Activated CD4-positive, CD25-positive, alpha-beta regulatory T cell treated with anti-CD3 and anti-CD28 coated beads, Interleukin-2, amount 50 U/mL, for 16 hours (primary cell): ENCODE results near the gene CA6.
"Not testable (repeated sequence)": the region's sequence is repeated elsewhere in the genome, so short reads cannot be mapped to it uniquely, and the experiment has no call there.

Experiments used
- DNase-seq: peaks from one replicate; pipeline ENCODE4 v3.0.0-alpha.2; 2020; ENCODE audit warnings: low read depth, low spot score

CA6 gene

DNA sequence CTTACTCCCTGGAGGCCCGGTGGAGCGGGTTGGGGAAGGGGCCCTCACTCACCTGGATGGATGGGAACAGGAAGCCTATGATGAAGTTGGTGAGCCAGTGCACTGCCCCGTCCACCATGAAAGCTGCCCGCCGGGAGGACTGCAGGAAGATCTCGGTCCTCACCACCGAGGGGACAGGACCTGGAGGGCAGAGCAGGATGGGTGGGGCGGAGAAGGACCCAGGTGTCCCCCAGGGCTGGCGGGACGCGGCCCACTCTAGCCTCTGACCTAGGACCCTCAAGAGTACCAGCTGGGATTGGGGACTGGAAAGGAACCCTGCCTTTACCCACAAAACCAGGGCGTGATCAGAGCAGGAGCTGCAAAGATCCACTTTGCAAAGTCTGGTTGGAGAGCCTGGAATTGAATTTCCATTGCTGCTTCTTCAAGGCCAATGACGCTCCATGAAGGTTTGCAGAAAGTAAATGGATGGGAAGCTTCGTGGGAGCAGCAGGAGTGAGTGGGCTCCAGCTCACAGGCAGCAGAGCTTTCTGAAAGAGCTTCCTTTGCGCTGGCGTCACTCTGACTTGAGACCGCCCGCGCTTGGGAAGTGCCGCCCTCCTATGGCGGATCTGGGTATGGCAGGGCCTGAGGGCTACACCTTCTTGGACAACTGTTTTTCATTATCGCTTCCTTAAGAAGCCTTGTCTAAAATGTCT is 59.2 kb downstream of the CA6 start:
- peak; percentile 62 for DNase-seq

DNA sequence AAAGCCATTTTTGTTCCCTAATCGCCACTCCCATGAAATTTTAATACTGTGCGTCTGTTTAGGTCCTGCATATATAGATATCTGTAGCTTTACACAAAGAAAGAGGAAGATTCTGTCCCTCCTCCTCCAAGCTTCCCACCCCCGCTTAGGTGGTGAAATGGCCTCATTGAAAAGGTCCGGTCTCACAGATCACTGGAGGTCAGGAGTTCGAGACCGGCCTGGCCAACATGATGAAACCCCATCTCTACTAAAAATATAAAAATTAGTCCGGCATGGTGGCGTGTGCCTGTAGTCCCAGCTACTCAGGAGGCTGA is 59.7 kb downstream of the CA6 start:
- no peak for DNase-seq

DNA sequence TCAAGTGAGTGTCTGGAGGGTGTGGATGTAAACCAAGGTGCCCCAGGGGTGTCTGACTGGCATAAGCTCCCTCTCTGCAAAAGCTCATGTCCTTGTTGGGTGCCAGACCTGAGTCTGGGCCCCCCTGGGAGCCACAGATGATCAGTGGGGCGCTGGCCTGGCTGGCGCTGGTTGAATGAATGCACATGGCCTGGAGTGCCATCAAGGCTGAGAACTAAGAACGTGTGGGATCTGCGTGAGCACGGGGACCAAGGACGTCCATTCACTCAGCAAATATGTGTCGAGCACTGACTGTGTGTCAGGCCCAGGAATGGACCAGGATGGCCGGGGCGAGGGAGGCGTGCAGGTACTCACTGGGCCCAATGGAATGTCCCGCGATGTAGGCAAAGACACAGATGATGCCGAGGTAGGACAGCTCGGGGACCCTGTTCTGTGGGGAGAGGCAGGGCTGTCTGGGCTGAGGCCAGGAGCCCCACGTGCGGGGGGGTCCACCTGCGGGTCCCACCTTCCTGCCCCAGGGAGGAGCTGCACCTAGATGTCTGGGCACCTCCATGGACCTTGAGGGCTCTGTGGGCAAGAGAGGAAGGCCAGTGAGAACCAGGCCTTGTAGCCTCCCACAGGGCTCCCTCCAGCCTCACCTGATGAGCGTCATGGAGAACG is 61.4 kb downstream of the CA6 start:
- DNase-seq = no peak

DNA sequence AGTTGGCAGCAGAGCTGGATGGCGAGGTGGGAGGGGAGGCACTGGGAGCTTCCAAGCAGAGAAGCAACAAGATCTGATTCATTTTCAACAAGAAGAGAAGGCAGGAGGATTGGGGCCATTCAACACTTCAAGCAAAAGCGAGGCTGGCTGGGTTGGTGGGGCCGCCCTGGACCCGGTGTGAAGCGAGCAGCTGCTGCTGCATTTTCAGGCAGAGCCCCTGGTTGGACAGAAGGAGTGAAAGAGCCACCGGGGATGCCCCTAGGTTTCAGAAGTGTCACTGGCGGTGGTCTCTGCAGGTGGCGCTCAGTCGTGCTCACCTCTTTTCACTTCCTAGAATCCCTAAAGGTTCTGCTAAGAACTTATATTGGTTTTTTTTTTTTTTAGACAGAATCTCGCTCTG is 62.6 kb downstream of the CA6 start:
- no peak for DNase-seq

DNA sequence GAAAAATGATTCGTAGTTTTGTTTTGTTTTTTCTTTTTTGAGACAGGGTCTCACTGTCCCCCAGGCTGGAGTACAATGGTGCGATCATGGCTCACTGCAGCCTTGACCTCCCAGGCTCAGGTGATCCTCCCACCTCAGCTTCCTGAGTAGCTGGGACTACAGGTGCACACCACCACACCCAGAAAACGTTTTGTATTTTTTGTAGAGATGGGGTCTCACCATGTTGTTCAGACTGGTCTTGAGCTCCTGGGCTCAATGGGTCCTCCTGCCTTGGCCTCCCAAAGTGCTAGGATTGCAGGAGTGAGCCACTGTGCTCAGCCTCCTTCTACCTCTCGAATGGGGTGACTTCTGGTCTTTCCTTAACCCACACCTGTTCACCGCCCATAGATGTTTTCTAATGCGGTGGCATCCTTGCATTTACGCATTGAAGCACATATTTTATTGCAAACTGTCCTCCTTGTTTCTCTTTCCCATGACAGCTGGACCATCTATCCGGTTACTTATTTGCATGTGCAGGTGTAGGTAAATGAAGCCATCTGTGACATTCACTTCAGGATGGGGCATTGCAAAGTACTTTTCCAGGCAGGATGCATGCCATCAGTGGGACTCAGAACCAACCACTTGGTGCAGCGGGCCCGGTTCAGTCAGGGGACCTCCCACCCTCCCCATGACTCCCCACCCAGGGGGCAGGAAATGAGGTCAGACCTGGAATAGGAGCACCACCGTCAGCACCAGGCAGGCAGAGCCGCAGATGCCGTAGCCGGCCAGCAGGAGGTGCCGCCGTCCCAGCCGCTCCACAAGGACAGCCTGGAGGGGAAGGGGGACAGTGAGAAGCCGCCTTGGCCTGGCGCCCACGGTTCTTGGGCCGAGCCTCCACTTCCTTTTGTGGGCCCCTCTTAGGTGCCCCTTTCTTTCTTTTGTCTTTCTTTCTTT is 64.0 kb downstream of the CA6 start:
- no peak for DNase-seq

DNA sequence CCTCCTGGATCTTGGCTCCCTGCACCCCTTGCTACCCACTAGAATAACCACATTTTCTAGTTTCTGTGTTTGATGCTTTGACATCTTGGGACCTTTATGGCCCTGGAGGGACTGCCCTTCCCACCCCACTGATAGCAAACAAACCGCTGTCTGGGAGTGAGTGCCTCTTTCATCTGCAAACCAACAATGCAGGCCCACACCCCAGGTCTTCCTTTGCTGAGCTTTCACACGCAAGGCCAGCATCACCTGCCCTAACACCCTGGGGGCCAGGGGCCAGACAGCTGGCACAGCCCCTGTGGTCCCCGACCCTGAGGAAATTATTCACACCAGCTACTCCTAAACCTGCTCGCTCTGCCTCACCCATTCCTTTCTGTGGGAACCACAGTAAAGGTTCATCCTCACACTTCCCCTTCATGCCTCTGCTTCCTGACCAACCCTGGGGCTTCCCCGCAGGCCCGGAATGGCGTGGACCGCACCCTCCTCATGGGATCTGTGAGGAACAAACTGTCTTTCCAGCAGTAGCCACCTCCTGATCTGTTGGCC is 65.2 kb downstream of the CA6 start:
- DNase-seq = no peak

DNA sequence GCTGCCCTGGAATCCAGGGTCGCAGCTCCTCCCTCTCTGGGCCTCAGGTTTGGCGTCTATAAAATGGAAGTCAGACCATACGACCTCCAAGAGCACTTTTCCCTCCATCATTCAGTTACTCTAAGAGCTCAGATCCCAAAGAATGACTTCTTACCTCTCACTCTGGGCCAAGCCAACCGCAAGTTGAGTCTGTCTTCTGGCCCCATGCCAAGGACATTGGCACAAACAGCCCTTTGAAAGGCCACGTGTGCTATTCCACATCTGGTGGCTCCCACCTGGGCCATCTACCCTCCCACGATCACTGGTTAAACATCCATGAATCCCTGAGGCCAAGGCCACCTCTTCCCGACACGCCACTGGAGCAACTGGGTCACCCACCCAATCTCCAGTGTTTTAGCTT is 68.2 kb downstream of the CA6 start:
- no peak for DNase-seq

DNA sequence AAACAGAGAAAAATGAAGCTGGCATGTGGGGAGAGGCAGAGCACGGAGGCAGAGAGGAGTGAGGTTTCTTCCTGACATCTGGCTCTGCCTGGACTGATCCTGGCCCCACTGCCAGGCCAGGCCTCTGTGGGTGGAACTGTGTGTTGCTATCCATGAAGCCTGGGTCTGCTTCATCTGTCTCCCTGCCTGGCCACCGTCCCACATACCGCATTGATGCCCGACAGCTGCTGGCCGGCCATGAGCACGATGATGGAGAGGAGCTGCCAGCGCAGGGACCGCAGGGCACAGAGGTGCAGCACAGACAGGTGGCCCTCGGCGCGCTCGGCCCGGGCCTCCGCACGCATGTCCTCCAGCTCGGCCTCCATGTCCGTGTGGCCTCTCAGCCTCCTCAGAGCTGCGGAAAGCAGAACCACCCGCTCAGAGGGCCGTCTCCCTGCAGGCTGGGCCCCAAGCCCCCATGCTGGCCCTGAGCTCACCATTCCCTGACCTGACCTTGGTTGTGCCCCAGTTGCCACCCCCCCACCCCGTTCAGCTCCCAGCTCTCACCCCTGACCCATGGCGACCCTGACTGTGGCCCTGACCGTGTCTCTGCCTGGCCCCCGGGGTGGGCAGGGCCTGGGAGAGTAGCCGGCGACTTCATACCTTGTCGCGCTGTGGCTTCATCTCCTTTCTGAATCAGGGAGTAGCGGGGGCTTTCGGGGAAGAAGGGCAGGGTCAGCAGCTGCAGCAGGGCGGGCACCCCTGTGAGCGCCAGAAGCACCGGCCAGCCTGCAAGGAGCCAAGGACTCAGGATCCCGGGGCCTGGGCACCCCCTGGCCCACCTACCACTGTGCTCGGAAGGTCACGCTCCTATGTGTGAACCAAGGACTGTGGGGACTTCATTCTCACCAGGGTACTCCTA is 69.1 kb downstream of the CA6 start:
- DNase-seq = no peak

DNA sequence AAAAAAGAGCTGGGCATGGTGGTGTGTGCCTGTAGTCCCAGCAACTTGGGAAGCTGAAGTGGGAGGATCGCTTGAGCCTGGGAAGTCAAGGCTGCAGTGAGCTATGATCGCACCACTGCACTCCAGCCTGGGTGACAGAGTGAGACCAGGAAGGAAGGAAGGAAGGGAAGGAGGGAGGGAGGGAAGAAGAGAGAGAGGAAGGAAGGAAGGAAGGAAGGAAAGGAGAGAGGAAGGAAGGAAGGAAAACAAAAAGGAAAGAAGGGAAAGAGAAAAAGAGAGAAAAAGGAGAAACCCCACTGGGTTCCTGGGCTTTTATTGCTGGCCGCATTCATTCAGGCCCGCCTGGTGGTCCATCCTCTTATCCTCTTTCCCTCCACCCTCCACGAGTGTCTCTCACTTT is 70.8 kb downstream of the CA6 start:
- DNase-seq = no peak

DNA sequence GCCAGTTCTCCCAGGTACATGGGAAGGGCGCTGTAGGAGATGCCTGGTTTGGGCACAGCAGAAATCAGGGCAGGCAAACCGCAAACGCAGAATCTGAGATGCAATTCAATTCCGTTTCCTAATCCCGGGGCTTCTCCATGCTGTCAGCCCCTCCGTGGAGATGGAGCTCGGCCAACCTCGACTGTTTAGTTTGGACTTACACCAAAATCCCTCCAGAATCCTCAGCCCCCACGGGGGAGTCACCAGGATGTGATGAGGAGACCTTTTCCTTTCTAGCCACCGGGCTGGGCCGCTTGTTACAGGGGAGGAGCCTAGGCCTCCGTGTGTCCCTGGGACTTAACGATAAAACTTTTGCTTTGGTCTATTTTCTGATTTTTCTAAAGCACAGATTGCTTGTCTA is 72.7 kb downstream of the CA6 start:
- DNase-seq = no peak

DNA sequence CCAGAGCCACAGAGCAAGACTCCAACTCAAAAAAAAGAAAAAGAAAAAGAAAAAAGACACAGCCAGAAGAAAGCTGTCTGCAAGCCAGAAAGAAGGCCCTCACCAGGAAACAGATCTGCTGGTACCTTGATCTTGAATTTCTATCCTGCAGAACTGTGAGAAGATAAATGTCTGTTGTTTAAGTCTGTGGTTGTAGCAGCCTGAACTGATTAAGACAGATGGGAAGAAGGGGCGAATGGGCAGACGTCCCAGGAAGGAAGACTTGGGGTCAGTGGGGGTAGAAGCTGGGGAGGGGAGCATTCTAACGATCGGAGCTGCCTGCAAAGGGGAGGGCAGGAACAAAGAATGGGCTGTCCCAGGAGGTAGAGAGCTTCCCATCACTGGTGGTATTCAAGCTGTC is 74.2 kb downstream of the CA6 start:
- no peak for DNase-seq

DNA sequence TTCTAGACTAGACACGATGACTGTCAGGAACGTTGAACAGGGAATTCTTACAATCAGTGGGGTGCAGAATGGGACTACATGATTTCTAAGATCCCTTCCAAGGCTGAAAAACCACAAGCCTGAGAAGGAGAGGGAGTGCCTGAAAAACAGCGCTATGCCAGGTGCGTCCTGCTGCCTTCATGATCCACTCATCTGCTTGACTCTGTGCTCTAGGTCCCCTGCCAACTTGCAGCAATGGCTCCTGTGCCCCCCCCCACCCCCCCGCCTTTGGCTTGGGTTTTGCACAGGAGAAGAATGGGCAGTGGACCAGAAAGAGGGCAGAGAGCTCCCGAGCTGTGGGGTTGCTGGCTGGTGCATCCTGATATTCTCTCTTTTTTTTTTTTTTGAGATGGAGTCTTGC is 74.6 kb downstream of the CA6 start:
- DNase-seq = no peak

DNA sequence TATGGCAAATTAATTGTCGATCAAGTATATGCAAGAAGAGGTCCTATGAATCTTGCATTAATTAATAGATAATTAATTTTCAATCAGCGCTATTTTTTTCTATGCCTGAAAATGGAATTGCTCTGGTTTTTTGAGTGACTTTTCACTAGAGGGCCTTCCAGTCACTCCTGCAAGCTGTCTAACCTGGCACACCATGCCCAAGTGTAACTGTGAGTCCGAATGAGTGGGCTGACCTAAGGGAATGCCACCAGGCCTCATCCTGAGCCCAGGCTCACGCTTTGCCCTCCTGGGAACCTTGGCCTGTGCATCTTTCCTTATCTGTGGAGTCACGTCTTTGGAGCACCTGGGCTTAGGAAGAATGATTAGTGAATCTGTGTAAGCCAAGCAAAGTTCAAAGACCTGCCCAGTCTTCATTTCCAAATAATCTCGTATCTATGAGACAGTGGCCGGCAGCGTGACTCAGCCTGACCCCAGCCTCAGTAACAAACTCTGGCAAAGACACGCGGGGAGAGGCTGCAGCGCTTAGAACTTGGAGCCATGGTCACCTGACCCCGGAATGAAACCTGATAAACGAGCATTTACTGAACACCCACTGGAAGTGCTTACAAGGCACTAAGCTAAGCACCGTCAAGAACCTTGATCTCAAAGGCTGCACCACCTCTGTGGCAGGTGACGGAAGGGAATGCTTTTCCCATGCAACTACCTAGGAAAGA is 76.5 kb downstream of the CA6 start:
- not testable (repeated sequence) for DNase-seq

DNA sequence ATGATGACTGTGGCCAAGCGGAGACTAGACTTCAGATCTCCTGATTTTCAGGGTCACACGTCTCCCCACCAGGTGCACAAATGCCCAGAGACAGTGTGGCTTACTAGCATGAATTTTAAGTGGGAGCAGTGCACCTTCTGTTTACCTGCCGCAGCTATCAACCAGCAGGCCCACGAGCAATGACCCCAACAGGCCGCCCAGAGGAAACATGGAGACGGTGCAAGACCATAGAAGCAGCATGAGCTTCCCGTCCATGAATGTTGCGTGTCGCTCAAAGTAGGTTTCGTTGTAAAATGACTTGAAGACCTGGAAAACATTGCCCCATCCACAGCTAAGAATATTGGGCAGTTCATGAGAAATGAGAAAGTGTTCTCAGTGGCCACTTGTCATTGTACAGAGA is 77.1 kb downstream of the CA6 start:
- DNase-seq = no peak
